ENCODE measurements around the gene VMO1.

The VMO1 gene

DNA sequence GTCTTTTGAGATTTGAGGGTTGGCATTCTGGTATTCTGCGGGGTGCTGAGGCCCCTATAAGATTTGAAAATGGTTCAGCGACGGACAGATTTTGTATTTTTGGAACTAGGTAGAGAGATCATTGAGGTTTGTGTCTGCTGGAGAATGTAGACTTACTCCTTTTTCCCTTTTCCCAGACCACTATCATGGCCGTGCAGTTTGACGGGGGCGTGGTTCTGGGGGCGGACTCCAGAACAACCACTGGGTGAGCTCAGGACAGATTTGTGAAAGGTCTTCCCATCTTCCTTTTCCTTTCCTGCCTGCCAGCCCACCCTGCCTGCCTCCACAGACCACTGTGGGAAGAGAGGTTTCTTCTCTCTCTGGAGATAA is 10.4 kb upstream of the VMO1 start:
- DNase-seq = no peak

DNA sequence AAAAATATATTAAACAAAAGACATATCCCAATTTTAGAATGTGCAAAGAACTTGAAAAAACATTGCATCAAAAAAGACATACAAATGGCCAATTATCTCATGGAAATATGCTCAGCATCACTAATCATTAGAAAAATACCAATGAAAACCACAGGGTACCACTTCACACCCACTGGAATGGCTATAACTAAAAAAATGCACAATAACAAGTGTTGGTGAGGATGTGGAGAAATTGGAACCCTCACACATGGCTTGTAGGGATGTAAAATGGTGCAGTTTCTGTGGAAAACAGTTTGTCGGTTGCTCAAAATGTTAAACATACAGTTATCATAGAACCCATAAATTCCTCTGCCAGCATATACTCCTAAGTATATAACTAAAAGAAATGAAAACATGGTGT is 9.0 kb upstream of the VMO1 start:
- DNase-seq = no peak

DNA sequence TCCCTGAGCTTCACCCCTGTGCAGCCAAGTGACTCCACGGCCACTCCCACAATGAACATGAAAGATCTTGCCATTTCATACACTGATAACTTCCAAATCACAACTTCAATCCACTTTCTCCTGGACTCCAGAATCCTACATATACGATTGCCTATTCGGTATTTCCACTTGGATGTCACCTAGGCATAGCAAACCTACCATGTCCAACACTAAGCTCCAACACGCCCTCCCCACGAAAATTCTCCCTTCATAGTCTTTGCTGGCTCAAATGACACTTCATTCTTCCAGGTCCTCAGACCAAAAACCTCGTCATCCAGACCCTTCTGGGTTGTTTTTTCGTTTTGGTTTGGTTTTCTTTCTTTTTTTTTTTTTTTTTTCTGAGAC is 4.5 kb upstream of the VMO1 start:
- no peak for DNase-seq

DNA sequence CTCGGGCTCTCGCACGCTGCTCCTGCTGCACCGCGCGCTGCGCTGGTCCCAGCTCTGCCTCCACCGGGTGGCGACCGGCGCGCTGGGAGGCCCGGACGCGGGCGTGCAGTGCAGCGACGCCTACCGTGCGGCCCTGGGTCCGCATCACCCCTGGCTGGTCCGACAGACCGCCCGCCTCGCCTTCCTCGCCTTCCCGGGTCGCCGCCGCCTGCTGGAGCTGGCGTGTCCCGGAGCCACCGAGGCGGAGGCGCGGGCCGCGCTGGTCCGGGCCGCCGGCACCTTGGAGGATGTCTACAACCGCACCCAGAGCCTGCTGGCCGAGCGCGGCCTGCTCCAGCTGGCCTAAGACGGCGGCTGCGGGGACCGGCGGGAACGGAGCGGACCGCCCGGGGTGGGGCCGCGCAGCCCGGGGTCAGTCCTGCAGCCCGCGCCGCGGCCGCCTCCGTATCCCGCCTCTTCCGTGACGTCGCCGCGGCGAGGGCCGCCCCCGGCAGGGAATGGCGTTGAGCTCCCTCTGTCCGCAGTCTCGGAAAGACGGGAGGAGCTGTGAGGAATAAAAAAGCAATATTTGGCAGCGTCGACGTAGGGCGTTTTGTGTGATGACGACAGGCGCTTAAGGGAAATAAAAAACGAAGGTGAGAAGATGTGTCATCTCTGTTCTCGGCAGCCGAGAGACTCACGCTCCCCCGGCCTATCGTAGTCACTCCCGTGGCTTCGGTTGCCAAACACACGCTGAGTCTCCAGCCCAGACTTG is 4.0 kb upstream of the VMO1 start:
- DNase-seq = peak; percentile 38

DNA sequence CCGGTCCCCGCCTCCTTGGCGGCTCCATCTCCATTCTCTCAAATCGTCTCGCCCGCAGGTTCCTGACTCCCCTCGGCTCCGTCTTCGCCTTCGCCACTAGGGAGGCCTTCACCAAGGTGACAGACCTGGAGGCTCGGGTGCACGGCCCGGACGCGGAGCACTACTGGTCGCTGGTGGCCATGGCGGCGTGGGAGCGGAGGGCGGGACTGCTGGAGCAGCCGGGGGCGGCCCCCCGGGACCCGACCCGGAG is 3.5 kb upstream of the VMO1 start:
- DNase-seq = no peak

DNA sequence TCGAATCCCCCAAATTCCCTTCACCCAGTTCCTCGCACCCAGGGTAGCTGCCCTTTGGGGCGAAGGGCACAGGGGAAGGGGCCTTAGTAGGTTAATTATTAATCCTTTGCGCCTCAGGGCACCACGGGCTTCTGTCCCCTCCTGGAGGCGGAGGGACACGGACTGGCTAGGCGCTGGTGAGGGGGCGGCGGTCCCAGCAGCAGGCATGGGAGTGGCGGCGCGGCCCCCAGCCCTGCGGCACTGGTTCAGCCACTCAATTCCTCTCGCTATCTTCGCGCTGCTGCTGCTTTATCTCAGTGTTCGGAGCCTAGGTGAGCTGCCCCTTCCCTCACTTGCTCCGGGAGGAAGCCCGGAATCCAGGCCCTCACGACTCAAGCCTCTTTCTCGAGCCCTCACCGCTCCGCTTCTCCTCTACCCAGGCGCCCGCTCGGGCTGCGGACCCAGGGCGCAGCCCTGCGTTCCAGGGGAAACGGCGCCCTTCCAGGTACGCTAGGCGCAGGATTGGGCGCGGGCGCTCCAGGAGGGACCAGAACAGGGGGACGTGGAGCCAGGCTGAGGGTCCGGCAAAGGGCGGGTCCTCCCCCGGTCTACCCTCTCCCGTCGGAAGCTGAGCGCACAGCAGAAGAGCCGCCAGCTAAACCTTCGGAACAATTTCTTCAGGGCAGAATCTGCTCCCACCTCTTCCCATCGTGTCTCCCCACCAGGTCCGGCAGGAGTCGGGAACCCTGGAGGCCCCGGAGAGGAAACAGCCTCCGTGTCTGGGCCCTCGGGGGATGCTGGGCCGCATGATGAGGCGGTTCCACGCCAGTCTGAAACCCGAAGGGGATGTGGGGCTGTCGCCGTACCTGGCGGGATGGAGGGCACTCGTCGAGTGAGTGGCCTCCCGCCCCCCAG is 2.9 kb upstream of the VMO1 start, which contains the start of gene GLTPD2:
Gene GLTPD2, plus strand, starts transcription at position 158 of the 894 bp plus-strand sequence. Its CDS starts 48 bp downstream, at position 206.
- no peak for DNase-seq

DNA sequence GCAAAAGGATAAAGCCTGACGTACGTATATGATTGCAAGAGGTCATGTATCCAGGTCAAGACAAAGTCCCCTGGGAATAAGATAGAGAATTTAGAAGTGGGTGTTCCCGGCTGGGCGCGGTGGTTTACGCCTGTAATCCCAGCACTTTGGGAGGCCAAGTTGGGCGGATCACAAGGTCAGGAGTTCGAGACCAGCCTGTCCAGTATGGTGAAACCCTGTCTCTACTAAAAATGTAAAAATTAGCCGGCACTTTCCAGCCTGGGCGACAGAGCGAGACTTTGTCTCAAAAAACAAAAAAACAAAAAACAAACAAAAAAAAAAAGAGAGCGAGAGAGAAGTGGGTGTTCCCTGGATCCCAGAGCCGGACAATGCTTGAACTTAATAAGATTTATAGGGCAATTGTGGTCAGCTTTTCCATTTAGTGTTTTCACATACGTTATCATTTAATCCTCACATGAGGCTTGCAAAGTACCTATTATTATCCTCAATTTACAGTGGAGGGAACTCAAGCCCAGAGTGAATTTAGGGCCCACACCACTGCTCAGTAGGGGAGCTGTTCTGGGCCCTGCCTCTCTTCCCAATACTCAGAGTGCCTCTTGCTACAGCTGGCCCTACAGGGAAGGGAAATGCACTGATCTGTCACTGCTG is 2.1 kb upstream of the VMO1 start:
- no peak for DNase-seq

DNA sequence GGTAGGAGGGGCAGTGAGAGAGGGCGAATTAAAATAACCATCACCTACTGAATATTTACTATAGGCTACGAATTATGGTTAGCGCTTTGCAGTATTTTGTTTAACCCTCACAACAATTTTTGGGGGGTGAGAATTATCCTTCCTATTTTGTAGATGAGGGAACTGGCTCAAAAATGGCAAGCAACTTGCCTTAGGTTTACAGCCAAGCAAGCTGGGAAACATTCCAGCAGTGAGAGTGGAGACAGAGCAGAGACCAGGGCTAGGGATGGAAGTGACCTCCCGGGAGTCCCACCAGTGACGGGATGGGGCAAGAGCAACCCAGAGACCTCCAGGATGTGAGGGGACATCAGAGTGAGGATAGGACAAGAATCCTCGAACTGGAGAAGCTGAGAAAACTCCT is 352 bp upstream of the VMO1 start:
- no peak for DNase-seq

DNA sequence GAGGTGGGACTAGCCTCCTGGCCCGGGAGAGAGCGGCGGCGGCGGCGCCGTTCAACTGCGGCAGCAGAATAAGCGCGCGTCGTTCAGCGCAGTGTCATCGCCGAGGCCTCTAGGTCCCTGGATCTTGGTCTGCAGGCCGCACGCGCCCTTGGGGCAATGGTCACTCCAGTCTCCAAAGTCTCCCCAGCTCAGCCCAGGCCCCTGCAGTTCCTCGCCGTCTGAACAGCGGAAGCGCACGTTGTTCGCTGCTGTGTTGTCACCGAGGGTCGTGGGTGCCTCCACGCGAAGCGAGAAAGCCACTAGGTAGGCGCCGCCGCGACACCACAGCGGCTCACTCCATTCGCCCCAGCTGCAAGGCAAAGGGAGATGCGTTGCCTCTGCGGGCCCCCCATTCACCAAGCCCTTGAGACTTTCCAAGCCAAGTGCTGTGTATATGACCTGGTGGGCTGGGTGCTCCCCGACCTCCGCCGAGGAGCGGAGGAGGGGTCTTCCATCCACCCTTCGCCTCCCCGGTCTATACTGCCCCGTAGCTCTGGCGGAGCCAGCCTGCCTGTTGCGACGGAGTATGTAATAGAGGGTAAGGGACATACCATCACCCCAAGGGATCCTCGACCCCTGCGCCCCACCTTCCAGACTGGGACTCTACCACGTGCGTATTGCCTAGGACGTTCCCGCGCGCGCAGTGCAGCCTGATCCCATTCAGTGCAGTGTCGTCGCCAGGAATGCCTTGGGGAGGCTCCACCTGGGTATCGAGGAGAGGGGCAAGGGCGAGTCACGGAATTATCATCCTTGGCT is 656 bp downstream of the VMO1 start:
- no peak for DNase-seq

DNA sequence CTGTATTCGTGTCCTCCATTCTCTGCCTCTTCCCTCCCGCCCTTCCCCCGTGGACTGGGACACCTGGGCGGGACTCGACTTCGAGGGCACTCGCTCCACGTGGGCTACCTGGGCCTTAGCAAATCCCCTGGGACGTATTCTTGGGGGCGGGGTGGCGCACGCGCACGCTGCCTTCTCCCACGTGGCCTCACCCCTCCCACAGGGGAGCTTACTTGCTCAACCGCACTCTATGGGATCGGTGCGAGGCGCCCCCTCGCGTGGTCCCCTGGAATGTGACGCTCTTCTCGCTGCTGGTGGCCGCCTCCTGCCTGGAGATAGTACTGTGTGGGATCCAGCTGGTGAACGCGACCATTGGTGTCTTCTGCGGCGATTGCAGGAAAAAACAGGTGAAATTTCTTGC is 3.5 kb downstream of the VMO1 start:
- DNase-seq = no peak

DNA sequence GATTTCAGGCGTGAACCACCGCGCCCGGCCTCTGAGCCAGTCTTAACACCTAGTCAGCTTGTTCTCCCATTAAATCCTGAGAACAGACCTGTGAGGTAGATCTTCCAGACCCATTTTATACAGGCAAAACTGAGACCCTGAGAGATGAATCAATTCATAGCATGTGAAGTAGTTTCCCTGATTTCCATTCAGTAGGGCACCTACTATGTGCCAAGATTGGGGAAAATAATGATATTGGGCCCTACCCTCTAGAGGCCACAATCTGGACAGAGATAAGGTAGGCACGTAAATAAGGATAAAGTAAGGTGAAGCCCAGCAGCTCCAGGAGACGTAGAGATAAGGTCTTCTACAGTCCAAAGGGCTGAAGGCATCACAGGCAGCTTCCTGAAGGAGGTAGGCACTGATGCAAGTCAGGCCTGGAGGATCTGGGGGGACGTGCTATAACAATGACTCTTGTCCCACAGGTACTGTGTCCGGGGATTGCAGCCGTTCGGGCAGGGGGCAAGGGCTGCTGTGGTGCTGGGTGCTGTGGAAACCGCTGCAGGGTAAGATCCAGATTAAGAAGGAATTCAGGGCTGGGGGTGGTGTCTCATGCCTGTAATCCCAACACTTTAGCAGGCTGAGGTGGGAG is 5.7 kb downstream of the VMO1 start:
- no peak for DNase-seq

DNA sequence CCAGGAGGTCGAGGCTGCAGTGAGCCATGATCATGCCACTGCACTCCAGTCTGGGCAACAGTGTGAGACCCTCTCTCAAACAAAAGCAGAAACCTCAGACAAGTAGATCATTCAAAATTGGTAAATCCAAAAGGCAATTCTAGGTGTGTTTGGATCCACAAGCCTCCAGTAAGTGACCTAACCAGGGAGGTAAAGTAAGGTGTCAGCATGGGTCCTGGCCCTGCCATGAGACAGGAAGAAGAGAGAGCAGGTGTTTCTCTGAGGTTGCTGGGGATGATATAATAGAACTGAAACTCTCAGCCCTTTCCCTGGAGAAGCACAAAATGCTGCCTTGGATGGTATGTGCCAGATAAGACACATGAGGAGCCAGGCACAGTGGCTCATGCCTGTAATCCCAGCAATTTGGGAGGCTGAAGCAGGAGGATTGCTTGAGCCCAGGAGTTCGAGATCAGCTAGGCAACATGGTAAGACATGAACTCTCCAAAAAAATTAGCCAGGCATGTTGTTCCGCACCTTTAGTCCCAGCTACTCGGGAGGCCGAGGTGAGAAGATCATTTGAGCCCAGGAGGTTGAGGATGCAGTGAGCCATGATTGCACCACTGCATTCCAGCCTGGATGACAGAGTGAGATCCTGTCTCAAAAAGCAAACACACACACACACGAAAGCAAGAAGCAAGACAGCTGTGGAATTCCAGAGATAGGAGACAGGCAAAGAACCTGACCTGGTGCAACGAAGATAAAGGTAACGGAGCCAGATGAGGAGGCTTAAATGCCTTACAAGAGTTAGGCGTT is 8.0 kb downstream of the VMO1 start:
- DNase-seq = no peak

DNA sequence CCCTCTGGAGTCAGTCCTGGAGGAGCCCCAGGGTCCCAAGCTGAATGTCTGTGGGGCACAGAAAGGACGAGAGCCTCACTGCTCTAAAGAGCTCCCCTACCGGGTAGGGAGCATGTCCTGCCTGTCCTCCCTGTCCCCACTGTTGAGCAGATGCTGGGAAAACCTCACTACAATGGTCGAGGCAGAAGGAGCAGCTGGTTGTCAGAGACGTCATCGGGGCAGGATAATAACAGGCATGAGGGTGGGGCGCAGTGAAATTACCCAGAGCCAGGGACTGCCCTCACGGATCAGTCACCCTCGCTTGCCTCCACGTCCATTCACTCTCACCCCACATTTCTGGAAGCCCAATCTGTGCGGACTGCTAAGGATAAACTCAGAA is 13.9 kb downstream of the VMO1 start:
- no peak for DNase-seq

DNA sequence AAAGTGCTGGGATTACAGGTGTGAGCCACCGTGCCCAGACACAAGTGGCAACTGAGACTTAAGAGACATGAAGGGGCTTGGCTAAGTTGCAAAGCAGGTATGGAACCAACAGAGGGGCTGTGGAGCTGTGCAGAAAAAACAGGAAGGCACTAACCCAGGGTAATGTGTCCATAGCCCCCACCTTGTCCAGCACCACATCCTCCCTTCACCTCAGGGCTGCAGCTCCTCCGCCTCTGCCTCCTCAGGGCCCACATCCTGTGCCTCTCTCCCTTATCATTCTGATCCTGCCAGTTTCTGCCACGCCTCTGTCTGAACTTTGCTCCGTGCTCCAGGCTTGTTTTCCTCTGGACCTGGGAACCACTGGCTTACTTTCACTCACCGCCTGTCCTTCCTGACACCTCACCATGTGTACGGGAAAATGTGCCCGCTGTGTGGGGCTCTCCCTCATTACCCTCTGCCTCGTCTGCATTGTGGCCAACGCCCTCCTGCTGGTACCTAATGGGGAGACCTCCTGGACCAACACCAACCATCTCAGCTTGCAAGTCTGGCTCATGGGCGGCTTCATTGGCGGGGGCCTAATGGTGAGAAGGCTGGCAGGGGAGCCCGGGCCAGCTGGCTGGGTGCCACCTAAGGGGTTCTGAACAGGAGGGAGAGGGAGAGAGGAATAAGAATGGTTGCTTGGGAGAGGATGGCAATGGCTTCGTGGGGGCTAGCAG is 14.5 kb downstream of the VMO1 start, which contains the start of gene TM4SF5:
Gene TM4SF5, plus strand, starts transcription at position 368 of the 716 bp plus-strand sequence. Its CDS starts 37 bp downstream, at position 405.
- DNase-seq = no peak

DNA sequence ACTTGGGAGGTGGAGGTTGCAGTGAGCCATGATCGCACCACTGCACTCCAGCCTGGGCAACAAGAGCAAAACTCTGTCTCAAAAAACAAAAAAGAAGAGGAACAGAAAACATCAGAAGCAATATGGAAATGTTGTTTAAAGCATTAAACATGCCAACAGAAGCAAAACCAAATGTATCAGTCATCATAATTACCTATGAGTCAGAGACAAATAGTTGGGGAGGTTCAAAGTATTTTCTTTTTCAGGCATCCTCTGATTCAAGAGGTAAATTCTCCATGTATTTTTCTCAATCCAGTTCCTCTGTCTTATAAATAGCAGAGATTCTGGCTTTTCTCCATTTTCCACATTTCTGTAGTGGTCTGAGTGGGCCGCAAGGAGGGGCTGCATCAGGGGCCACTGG is 16.5 kb downstream of the VMO1 start:
- DNase-seq = no peak

DNA sequence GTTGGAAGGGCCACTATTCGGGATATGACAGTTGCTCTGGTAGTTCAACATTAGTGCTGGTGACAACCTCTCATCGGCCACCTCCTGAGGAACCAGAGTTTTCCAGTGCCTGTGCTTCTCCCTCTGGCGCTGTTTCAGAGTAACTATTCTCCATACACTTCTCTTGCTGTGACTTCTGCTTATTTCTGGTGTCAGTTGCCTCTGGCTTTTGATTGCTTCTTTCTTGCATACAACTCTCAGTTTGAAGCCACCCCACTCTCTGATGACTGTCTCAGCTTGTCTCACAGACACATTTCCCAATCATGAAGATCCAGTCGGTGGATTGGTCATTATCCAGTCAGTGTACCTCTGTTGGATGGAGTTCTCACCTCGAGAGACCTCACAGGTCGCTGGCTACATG is 17.9 kb downstream of the VMO1 start:
- DNase-seq = no peak

DNA sequence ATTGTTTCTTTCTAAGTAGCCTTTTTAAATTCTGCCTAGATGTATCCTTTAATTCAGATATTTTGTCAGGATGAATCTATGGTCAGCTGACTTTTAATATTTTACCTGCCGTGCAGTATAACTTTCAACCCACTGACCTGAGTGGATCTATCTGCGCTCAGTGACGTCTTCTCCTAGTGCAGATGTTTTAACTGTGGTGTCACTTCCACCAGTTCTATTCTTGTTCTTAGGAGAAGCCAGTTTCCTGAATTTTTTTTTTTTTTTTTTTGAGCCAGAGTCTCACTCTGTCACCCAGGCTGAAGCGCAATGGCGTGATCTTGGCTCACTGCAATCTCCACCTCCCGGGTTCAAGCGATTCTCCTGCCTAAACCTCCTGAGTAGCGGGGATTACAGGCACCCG is 19.4 kb downstream of the VMO1 start:
- DNase-seq = no peak

DNA sequence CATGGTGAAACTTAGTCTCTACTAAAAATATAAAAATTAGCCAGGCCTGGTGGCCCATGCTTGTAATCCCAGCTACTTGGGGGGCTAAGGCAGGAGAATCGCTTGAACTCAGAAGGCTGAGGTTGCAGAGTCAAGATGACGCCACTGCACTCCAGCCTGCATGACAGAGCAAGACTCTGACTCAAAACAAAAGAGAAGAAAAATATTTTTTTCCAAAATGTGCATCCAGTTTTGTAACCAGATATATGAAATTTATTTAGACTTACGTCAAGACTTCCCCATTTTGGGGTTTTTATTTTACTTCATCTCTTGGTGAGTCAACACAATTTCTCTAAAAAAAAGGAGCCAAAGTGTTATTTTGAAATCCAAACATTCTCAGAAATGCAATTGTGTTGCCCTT is 20.0 kb downstream of the VMO1 start:
- DNase-seq = no peak

DNA sequence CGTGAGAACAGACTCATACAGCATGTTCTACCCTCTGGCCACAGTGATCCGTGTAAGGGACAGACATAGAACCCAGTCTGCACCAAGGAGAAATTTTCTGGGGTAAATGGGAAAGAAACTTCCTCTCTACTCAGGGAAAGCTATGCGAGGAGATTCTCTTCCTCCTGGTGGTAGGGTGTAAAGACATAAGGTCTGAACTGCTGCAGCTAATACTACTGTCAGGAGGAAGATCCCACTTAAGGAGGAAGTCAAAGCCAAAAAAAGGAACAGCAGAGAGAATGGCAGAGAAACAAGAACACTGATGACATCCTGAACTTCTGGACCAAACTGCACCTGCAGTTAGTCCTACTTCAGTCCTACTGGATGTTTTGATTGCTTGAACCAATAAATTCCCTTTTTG is 21.6 kb downstream of the VMO1 start:
- no peak for DNase-seq

DNA sequence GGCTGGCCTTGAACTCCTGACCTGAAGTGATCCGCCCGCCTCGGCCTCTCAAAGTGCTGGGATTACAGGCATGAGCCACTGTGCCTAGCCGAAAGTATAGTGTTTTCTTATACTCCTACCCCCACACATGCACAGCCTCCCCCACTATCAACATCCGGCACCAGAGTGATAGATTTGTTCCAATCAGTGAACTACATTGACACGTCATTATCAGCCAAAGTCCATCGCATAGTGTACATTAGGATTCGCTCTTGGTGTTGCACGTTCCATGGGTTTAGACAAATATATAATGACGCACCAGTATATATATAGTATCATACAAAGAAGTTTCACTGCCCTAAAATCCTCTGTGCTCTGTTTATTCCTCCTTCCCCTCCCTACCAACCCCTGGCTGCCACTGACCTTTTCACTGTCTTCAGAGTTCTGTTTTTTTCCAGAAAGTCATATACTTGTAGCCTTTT is 26.4 kb downstream of the VMO1 start:
- DNase-seq = no peak

DNA sequence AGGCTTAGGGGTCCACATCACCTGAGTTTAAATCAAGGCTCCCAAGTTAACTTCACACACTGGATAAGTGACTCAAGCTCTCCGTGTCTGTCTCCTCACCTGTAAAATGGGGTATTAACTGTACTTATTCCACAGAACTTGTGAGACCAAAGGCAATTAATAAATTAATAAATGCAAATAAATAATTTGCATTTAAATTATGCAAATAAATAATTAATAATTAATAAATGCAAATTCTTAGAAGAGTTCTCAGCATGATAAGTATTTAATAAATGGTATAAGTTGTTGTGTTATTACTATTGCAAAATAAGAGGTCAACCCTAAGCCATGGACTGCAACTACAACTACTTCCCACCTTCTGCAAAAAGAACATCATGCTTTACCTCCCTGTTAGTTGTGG is 32.8 kb downstream of the VMO1 start:
- no peak for DNase-seq
